ENCODE results near the gene BIRC7. TPM values are rescaled to one million over a fixed set of nuclear protein-coding genes. Genes with fewer than 3 reads are reported as not detected.
"Not testable (repeated sequence)": the region's sequence is repeated elsewhere in the genome, so short reads cannot be mapped to it uniquely, and the experiment has no call there.

BIRC7 gene
- total RNA-seq, 1 donor from 2014 or later: not detected

DNA sequence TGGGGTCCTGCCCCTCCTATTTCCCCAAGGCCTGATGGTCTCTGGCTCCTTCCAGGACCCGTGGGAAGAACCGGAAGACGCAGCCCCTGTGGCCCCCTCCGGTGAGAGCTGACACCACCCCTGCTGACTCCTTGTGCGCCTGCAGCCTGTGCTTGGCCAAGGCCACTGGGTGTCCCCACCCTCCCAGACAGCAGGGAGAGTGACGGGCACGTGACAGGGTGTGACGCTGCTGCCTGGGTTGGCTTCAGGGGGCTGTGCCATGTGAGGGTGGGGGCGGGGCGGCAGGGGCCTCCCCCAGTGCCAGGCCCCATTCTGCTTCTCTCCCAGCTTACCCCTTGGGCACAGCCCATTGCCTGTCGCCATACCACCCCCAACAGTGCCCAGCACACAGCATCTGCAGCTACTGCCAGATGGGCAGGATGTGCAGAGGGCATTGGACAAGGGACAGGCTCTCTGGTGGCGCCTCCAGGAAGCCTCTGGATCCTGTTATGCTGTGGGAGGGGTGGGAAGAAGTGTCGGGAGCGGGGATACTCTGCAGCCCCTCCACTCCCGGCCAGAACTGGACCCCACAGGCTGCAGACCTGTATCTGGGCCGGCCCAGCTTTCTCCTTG is 2.9 kb downstream of the BIRC7 start:
- no peaks in the 10 kb centered on the region for H3K4me1 Mint-ChIP-seq
- no peak overlapping the region for H3K4me3 Mint-ChIP-seq
- no peak for DNase-seq
- no peak overlapping the region for H3K27ac Mint-ChIP-seq
- intact Hi-C loops (cut with micrococcal nuclease): no loop called here
- H3K36me3 Mint-ChIP-seq (ENCODE audit: low read depth): no peaks in the 10 kb centered on the region
- no peaks in the 10 kb centered on the region for H3K9me3 Mint-ChIP-seq
- no peaks in the 10 kb centered on the region for H3K27me3 Mint-ChIP-seq

GRCh38 chr20:63239431-63239830 is 3.7 kb downstream of the BIRC7 start:
- no peak overlapping the region for H3K4me3 Mint-ChIP-seq
- no peak overlapping the region for H3K27ac Mint-ChIP-seq
- no peaks in the 10 kb centered on the region for H3K27me3 Mint-ChIP-seq
- DNase-seq: no peak
- H3K36me3 Mint-ChIP-seq (ENCODE audit: low read depth): no peaks in the 10 kb centered on the region
- intact Hi-C loops (cut with micrococcal nuclease): no loop called here
- H3K9me3 Mint-ChIP-seq: no peaks in the 10 kb centered on the region
- H3K4me1 Mint-ChIP-seq: no peaks in the 10 kb centered on the region

DNA sequence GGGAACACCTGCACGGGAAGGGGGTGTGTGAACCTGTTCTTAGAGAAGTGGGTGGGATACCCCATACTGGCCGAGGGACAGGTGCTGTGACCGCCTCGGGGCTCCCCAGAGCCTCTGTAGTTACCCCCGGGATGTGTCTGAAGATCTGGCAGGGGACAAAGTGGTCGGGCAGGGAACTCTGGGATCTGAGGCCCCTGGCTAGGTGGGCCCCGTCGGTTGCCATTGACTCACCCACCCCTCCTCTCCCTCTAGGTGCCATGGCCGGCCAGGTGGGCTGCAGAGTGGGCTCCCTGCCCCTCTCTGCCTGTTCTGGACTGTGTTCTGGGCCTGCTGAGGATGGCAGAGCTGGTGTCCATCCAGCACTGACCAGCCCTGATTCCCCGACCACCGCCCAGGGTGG is 4.3 kb downstream of the BIRC7 start:
- intact Hi-C loops (cut with micrococcal nuclease): no loop called here
- no peak overlapping the region for H3K27ac Mint-ChIP-seq
- no peaks in the 10 kb centered on the region for H3K36me3 Mint-ChIP-seq (ENCODE audit: low read depth)
- no peaks in the 10 kb centered on the region for H3K9me3 Mint-ChIP-seq
- H3K27me3 Mint-ChIP-seq: no peaks in the 10 kb centered on the region
- H3K4me3 Mint-ChIP-seq: no peak overlapping the region
- DNase-seq: no peak
- H3K4me1 Mint-ChIP-seq: no peaks in the 10 kb centered on the region

GRCh38 chr20:63241272-63241671 is 5.6 kb downstream of the BIRC7 start:
- DNase-seq: no peak
- Mint-ChIP-seq H3K27me3 (peaks cover 6% of the 10 kb centered on the region), H3K9me3 (no peaks in the 10 kb centered on the region), H3K36me3 (ENCODE audit: low read depth) (no peaks in the 10 kb centered on the region), H3K4me3 (no peak overlapping the region), H3K27ac (no peak overlapping the region), H3K4me1 (no peaks in the 10 kb centered on the region)
- intact Hi-C loops (cut with micrococcal nuclease): no loop called here

- Mint-ChIP-seq H3K27me3 (peaks cover 6% of the 10 kb centered on the region), H3K9me3 (no peaks in the 10 kb centered on the region), H3K4me3 (no peak overlapping the region), H3K36me3 (ENCODE audit: low read depth) (no peaks in the 10 kb centered on the region), H3K4me1 (no peaks in the 10 kb centered on the region), H3K27ac (no peak overlapping the region)
- intact Hi-C loops (cut with micrococcal nuclease): no loop called here
- DNase-seq: no peak
Measured at GRCh38 chr20:63242736-63243135, 7.0 kb downstream of the BIRC7 start.

DNA sequence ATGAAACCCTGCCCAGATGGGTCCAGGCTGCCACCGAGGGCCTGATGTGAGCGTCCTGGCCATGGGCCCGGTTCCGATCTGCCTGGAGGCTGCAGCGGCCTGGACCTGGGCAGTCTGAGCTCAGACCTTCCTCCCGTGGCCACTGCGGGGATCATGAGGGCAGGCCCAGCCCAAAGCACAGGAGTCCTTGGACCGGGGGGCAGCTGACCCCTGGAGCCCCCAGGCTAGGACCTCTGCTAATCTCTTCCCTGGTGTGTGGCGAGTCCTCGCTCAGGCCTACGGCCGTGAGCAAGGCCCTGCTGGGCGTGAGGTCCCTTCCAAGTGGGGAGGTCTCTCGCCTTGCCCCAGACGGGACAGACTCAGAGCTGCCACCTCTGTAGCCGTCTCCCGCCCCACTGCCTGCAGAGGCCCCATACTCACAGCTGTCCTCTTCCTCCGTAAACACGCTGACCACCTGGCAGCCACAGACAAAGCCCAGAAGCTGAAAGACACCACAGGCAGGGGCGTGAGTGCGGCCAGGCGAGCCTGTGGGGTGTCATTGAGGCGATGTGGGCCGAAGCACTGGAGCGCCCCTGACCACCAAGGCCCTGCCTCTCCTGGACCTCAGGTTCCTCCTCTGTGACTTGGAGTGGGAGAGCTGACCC is 8.0 kb downstream of the BIRC7 start:
- intact Hi-C loops (cut with micrococcal nuclease): no loop called here
- Mint-ChIP-seq H3K36me3 (ENCODE audit: low read depth) (no peaks in the 10 kb centered on the region), H3K4me1 (no peaks in the 10 kb centered on the region), H3K9me3 (no peaks in the 10 kb centered on the region), H3K4me3 (no peak overlapping the region), H3K27ac (no peak overlapping the region), H3K27me3 (peaks cover 9% of the 10 kb centered on the region)
- DNase-seq: no peak

GRCh38 chr20:63244468-63244867 is 8.8 kb downstream of the BIRC7 start:
- no peak for DNase-seq
- Mint-ChIP-seq H3K27me3 (peaks cover 9% of the 10 kb centered on the region), H3K27ac (no peak overlapping the region), H3K9me3 (no peaks in the 10 kb centered on the region), H3K36me3 (ENCODE audit: low read depth) (no peaks in the 10 kb centered on the region), H3K4me3 (no peak overlapping the region), H3K4me1 (no peaks in the 10 kb centered on the region)
- intact Hi-C loops (cut with micrococcal nuclease): no loop called here

GRCh38 chr20:63246490-63247288 is 11.0 kb downstream of the BIRC7 start:
- no peaks in the 10 kb centered on the region for H3K9me3 Mint-ChIP-seq
- H3K4me3 Mint-ChIP-seq: no peak overlapping the region
- H3K4me1 Mint-ChIP-seq: no peaks in the 10 kb centered on the region
- H3K27ac Mint-ChIP-seq: no peak overlapping the region
- intact Hi-C loops (cut with micrococcal nuclease): no loop called here
- H3K27me3 Mint-ChIP-seq: peaks cover 14% of the 10 kb centered on the region
- no peaks in the 10 kb centered on the region for H3K36me3 Mint-ChIP-seq (ENCODE audit: low read depth)
- DNase-seq: no peak

GRCh38 chr20:63247671-63248228 is 12.0 kb downstream of the BIRC7 start:
- H3K27me3 Mint-ChIP-seq: peaks cover 18% of the 10 kb centered on the region
- H3K4me3 Mint-ChIP-seq: no peak overlapping the region
- no peak for DNase-seq
- no peak overlapping the region for H3K27ac Mint-ChIP-seq
- H3K9me3 Mint-ChIP-seq: no peaks in the 10 kb centered on the region
- no peaks in the 10 kb centered on the region for H3K4me1 Mint-ChIP-seq
- intact Hi-C loops (cut with micrococcal nuclease): no loop called here
- no peaks in the 10 kb centered on the region for H3K36me3 Mint-ChIP-seq (ENCODE audit: low read depth)

DNA sequence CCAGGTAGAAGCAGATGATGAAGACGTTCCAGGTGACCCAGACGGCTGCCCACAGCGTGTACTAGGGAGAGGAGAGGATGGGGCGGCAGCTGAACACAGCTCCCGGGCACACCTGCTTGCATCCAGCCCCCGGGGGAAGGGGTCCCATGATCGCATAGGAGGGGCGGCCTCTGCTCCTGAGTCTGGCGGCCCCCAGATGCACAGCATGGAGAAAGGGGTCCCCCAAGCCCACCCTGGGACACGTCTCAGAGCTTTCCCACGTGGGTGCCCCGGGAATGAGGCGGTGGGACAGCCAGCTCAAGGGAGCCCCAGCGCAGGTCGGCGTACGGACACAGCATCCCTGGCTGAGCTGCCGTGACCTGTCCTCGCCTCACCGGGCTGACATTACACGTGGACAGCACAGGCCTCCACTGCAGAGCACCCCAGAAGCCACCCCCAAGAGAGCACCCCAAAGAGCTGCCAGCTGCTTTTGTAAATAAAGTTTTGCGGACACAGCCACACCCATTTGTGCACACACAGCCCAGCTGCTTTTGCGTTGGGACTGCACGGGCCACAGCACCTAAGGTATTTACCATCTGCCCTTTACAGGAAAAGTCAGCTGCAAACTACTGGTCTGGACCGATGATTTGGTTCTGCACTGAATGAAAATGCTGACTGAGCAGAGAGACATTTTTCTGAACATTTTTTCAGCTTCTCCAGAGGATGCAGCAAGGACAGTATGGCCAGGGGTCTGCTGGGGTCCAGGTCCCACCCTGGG is 13.3 kb downstream of the BIRC7 start:
- H3K4me3 Mint-ChIP-seq: no peak overlapping the region
- no peaks in the 10 kb centered on the region for H3K4me1 Mint-ChIP-seq
- H3K27me3 Mint-ChIP-seq: peaks cover 24% of the 10 kb centered on the region
- no peaks in the 10 kb centered on the region for H3K36me3 Mint-ChIP-seq (ENCODE audit: low read depth)
- no peak for DNase-seq
- intact Hi-C loops (cut with micrococcal nuclease): no loop called here
- no peak overlapping the region for H3K27ac Mint-ChIP-seq
- no peaks in the 10 kb centered on the region for H3K9me3 Mint-ChIP-seq

DNA sequence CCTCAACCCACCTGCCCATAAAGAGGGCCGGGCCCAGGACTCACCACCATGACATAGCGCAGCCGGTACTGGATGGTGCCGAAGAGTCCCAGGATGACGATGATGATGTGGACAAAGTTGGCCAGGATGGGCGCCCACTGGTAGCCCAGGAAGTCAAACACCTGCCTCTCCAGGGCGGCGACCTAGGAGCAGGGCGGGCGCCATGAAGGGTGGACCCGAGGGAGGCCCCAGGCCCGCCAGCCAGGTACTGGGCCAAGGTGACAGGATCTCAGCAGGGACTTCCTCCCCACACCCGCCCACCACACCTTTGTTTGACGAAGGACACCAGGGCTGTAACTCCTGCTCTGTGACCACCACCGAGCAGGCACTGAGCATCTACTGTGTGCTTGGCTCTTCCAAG is 14.2 kb downstream of the BIRC7 start:
- Mint-ChIP-seq H3K4me1 (no peaks in the 10 kb centered on the region), H3K27me3 (peaks cover 26% of the 10 kb centered on the region), H3K27ac (no peak overlapping the region), H3K4me3 (no peak overlapping the region), H3K36me3 (ENCODE audit: low read depth) (no peaks in the 10 kb centered on the region), H3K9me3 (no peaks in the 10 kb centered on the region)
- intact Hi-C loops (cut with micrococcal nuclease): no loop called here
- no peak for DNase-seq

- intact Hi-C loops (cut with micrococcal nuclease); H3K27ac Mint-ChIP-seq: not testable (repeated sequence)
- peaks cover 32% of the 10 kb centered on the region for H3K27me3 Mint-ChIP-seq
Measured at GRCh38 chr20:63251350-63251749, 15.6 kb downstream of the BIRC7 start.

GRCh38 chr20:63252284-63252711 is 16.6 kb downstream of the BIRC7 start:
- no peak for DNase-seq
- no peak overlapping the region for H3K27ac Mint-ChIP-seq
- peaks cover 38% of the 10 kb centered on the region for H3K27me3 Mint-ChIP-seq
- H3K9me3 Mint-ChIP-seq: no peaks in the 10 kb centered on the region
- no peaks in the 10 kb centered on the region for H3K4me1 Mint-ChIP-seq
- intact Hi-C loops (cut with micrococcal nuclease): no loop called here
- H3K36me3 Mint-ChIP-seq (ENCODE audit: low read depth): no peaks in the 10 kb centered on the region
- no peak overlapping the region for H3K4me3 Mint-ChIP-seq

More at GRCh38 chr20:63251350-63251749, 15.6 kb downstream of the BIRC7 start:
- DNase-seq; H3K9me3 Mint-ChIP-seq; H3K4me1 Mint-ChIP-seq; H3K4me3 Mint-ChIP-seq; H3K36me3 Mint-ChIP-seq (ENCODE audit: low read depth): not testable (repeated sequence)
